ENCODE data around the gene CHRM1. TPM values are rescaled to one million over a fixed set of nuclear protein-coding genes. Genes with fewer than 3 reads are reported as not detected.

The CHRM1 gene
- total RNA-seq, 1 donor from 2014 or later = not detected

- peaks cover 11% of the 10 kb centered on the region for H3K4me1 ChIP-seq (ENCODE audit: insufficient read depth, low read length)
- no peak overlapping the region for H3K4me2 ChIP-seq (ENCODE audit: low read length)
- peaks cover 48% of the 10 kb centered on the region for H3K27me3 ChIP-seq (ENCODE audit: insufficient read depth, low read length)
- H3K4me3 Mint-ChIP-seq (ENCODE audit: unreplicated experiment) = no peak overlapping the region
- peaks cover 71% of the 10 kb centered on the region for H3K27me3 Mint-ChIP-seq (ENCODE audit: low read depth, unreplicated experiment)
- no peaks in the 10 kb centered on the region for H3K36me3 Mint-ChIP-seq (ENCODE audit: low read depth, unreplicated experiment)
- no peaks in the 10 kb centered on the region for H4K20me1 ChIP-seq (ENCODE audit: insufficient read depth, low read length)
- no peaks in the 10 kb centered on the region for H3K36me3 ChIP-seq (ENCODE audit: insufficient read depth, low read length)
- H3K27ac Mint-ChIP-seq (ENCODE audit: unreplicated experiment) = no peak overlapping the region
- H3K4me3 ChIP-seq (ENCODE audit: insufficient read depth, low read depth, low read length) = no peak overlapping the region
- no peak overlapping the region for H3K27ac ChIP-seq (ENCODE audit: low read depth, low read length)
- FAIRE-seq (no peak), DNase-seq (ENCODE audit: low read depth) (no peak)
- no peaks in the 10 kb centered on the region for H3K9me3 Mint-ChIP-seq (ENCODE audit: unreplicated experiment)
- H3K4me1 Mint-ChIP-seq (ENCODE audit: low read depth, unreplicated experiment) = peaks cover 2% of the 10 kb centered on the region
- no peak overlapping the region for H2AFZ ChIP-seq (ENCODE audit: low read depth, low read length)
- TF ChIP-seq, protein P1, sequence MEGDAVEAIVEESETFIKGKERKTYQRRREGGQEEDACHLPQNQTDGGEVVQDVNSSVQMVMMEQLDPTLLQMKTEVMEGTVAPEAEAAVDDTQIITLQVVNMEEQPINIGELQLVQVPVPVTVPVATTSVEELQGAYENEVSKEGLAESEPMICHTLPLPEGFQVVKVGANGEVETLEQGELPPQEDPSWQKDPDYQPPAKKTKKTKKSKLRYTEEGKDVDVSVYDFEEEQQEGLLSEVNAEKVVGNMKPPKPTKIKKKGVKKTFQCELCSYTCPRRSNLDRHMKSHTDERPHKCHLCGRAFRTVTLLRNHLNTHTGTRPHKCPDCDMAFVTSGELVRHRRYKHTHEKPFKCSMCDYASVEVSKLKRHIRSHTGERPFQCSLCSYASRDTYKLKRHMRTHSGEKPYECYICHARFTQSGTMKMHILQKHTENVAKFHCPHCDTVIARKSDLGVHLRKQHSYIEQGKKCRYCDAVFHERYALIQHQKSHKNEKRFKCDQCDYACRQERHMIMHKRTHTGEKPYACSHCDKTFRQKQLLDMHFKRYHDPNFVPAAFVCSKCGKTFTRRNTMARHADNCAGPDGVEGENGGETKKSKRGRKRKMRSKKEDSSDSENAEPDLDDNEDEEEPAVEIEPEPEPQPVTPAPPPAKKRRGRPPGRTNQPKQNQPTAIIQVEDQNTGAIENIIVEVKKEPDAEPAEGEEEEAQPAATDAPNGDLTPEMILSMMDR (IDR thresholded peaks at IDR 0.05; ENCODE audit: insufficient read depth, low read depth, low read length) = no peak
- no peak for TF ChIP-seq EZH2 (IDR thresholded peaks at IDR 0.05; ENCODE audit: insufficient read depth, low read length)
- H3K9ac ChIP-seq (ENCODE audit: low read length) = no peak overlapping the region
- H3K9me3 ChIP-seq (ENCODE audit: insufficient read depth, low read depth, low read length) = no peaks in the 10 kb centered on the region
- no peaks in the 10 kb centered on the region for H3K79me2 ChIP-seq (ENCODE audit: insufficient read depth, low read length)
Observed at GRCh38 chr11:62928011-62928410, 6.8 kb upstream of the CHRM1 start.

GRCh38 chr11:62926680-62927455 lies 5.7 kb upstream of the CHRM1 start:
- DNase-seq (ENCODE audit: low read depth) (no peak), FAIRE-seq (no peak)
- H3K79me2 ChIP-seq (ENCODE audit: insufficient read depth, low read length) = no peaks in the 10 kb centered on the region
- H3K36me3 ChIP-seq (ENCODE audit: insufficient read depth, low read length) = no peaks in the 10 kb centered on the region
- Mint-ChIP-seq H3K27me3 (ENCODE audit: low read depth, unreplicated experiment) (peaks cover 75% of the 10 kb centered on the region), H3K4me1 (ENCODE audit: low read depth, unreplicated experiment) (peaks cover 4% of the 10 kb centered on the region), H3K36me3 (ENCODE audit: low read depth, unreplicated experiment) (no peaks in the 10 kb centered on the region), H3K9me3 (ENCODE audit: unreplicated experiment) (no peaks in the 10 kb centered on the region), H3K27ac (ENCODE audit: unreplicated experiment) (no peak overlapping the region), H3K4me3 (ENCODE audit: unreplicated experiment) (no peak overlapping the region)
- H3K4me3 ChIP-seq (ENCODE audit: insufficient read depth, low read depth, low read length) = peak overlapping the region; percentile 29
- no peak overlapping the region for H3K27ac ChIP-seq (ENCODE audit: low read depth, low read length)
- H3K27me3 ChIP-seq (ENCODE audit: insufficient read depth, low read length) = peaks cover 58% of the 10 kb centered on the region
- peak; percentile 79 for TF ChIP-seq EZH2 (IDR thresholded peaks at IDR 0.05; ENCODE audit: insufficient read depth, low read length)
- TF ChIP-seq, protein P1 (IDR thresholded peaks at IDR 0.05; ENCODE audit: insufficient read depth, low read depth, low read length) = no peak
- no peaks in the 10 kb centered on the region for H3K9me3 ChIP-seq (ENCODE audit: insufficient read depth, low read depth, low read length)
- H2AFZ ChIP-seq (ENCODE audit: low read depth, low read length) = peak overlapping the region; percentile 71
- H3K4me1 ChIP-seq (ENCODE audit: insufficient read depth, low read length) = peaks cover 13% of the 10 kb centered on the region
- no peak overlapping the region for H3K9ac ChIP-seq (ENCODE audit: low read length)
- H3K4me2 ChIP-seq (ENCODE audit: low read length) = peak overlapping the region; percentile 84
- H4K20me1 ChIP-seq (ENCODE audit: insufficient read depth, low read length) = no peaks in the 10 kb centered on the region
